WTC11 (cell line): Measurements from ENCODE around the gene BRI3. TPM values are rescaled to one million over a fixed set of nuclear protein-coding genes. Genes with fewer than 3 reads are reported as not detected.

ENCODE experiments used
- ATAC-seq: fragments of 200-7000 bp; cut with Tn5 transposase; 2 replicates; pipeline ENCODE4 v1.10.0; 2021; ENCODE audit warnings: mild to moderate bottlenecking, moderate library complexity
- CTCF ChIA-PET: fragments of 300-600 bp; sonication (Branson Sonifier 250); formaldehyde crosslinking; loops from one replicate; lab custom pipeline; 2021; ENCODE audit warnings: antibody characterized with exemption; lab: Charles Lee
- POLR2A ChIA-PET: fragments of 350-600 bp; sonication (Branson Sonifier 250); formaldehyde crosslinking; loops from one replicate; lab custom pipeline; 2021; ENCODE audit warnings: antibody characterized with exemption; lab: Charles Lee
- DNase-seq: peaks from one replicate; pipeline ENCODE4 v3.0.0; 2021; ENCODE audit warnings: low spot score
- H3K27ac Mint-ChIP-seq: 2 replicates; pipeline ENCODE4 v1.8.0; 2021; ENCODE audit warnings: mixed read lengths
- H3K27me3 Mint-ChIP-seq: 2 replicates; pipeline ENCODE4 v1.8.0; 2021; ENCODE audit warnings: low read depth, mild to moderate bottlenecking, moderate library complexity, mixed read lengths
- H3K36me3 Mint-ChIP-seq: 2 replicates; pipeline ENCODE4 v1.8.0; 2021; ENCODE audit warnings: mixed read lengths
- H3K4me1 Mint-ChIP-seq: 2 replicates; pipeline ENCODE4 v1.8.0; 2022; ENCODE audit warnings: mixed read lengths
- H3K4me3 Mint-ChIP-seq: 2 replicates; pipeline ENCODE4 v1.8.0; 2021; ENCODE audit warnings: mild to moderate bottlenecking, moderate library complexity, mixed read lengths
- H3K9me3 Mint-ChIP-seq: 2 replicates; pipeline ENCODE4 v1.8.0; 2021; ENCODE audit warnings: mixed read lengths
- AR ChIP-seq: fragments of 250-450 bp; sonication (Bioruptor Pico); IDR thresholded peaks from 2 replicates; pipeline ENCODE4 v1.9.0; 2021; ENCODE audit warnings: mild to moderate bottlenecking
- CDX4 ChIP-seq: fragments of 250-450 bp; sonication (Bioruptor Pico); IDR thresholded peaks from 2 replicates; pipeline ENCODE4 v1.9.0; 2021; ENCODE audit warnings: moderate library complexity, mild to moderate bottlenecking, inconsistent platforms, borderline replicate concordance
- CREM ChIP-seq: sonication (generic); formaldehyde crosslinking; IDR thresholded peaks from 2 replicates; pipeline ENCODE4 v1.8.1; 2022; ENCODE audit warnings: mild to moderate bottlenecking, missing genetic modification reagents, moderate library complexity
- EMX1 ChIP-seq: fragments of 250-450 bp; sonication (Bioruptor Pico); IDR thresholded peaks from 2 replicates; pipeline ENCODE4 v1.8.0; 2021; ENCODE audit warnings: mild to moderate bottlenecking
- ESRRA ChIP-seq: sonication (generic); formaldehyde crosslinking; IDR thresholded peaks from 2 replicates; pipeline ENCODE4 v1.8.1; 2022; ENCODE audit warnings: mild to moderate bottlenecking, missing genetic modification reagents, borderline replicate concordance
- FOXK1 ChIP-seq: sonication (generic); formaldehyde crosslinking; IDR thresholded peaks from 2 replicates; pipeline ENCODE4 v1.8.0; 2022; ENCODE audit warnings: mild to moderate bottlenecking, moderate library complexity, missing genetic modification reagents
- JUN ChIP-seq: sonication (generic); formaldehyde crosslinking; IDR thresholded peaks from 2 replicates; pipeline ENCODE4 v1.8.0; 2023; ENCODE audit warnings: mild to moderate bottlenecking, missing genetic modification reagents
- RELA ChIP-seq: sonication (generic); formaldehyde crosslinking; IDR thresholded peaks from 2 replicates; pipeline ENCODE4 v1.8.1; 2022; ENCODE audit warnings: missing genetic modification reagents, mild to moderate bottlenecking, borderline replicate concordance
- TEAD1 ChIP-seq: sonication (generic); formaldehyde crosslinking; IDR thresholded peaks from 2 replicates; pipeline ENCODE4 v1.8.0; 2022; ENCODE audit warnings: mild to moderate bottlenecking, missing genetic modification reagents
- TEAD4 ChIP-seq: sonication (generic); formaldehyde crosslinking; IDR thresholded peaks from 2 replicates; pipeline ENCODE4 v1.8.0; 2022; ENCODE audit warnings: mild to moderate bottlenecking, missing genetic modification reagents
- ZMAT4 ChIP-seq: fragments of 250-450 bp; sonication (Bioruptor Pico); IDR thresholded peaks from 2 replicates; pipeline ENCODE4 v1.9.0; 2021; ENCODE audit warnings: mild to moderate bottlenecking
- ZNF121 ChIP-seq: sonication (generic); formaldehyde crosslinking; IDR thresholded peaks from 2 replicates; pipeline ENCODE4 v1.8.0; 2023; ENCODE audit warnings: missing genetic modification reagents
- ZNF232 ChIP-seq: sonication (generic); formaldehyde crosslinking; IDR thresholded peaks from 2 replicates; pipeline ENCODE4 v1.8.0; 2022; ENCODE audit warnings: mild to moderate bottlenecking, missing genetic modification reagents
- ZNF281 ChIP-seq: sonication (generic); formaldehyde crosslinking; IDR thresholded peaks from 2 replicates; pipeline ENCODE4 v1.8.0; 2023; ENCODE audit warnings: mild to moderate bottlenecking, missing genetic modification reagents
- ZNF396 ChIP-seq: fragments of 250-450 bp; sonication (Bioruptor Pico); IDR thresholded peaks from 2 replicates; pipeline ENCODE4 v1.8.0; 2021; ENCODE audit warnings: mild to moderate bottlenecking, moderate library complexity, borderline replicate concordance
- ZNF416 ChIP-seq: fragments of 250-450 bp; sonication (Bioruptor Pico); IDR thresholded peaks from 2 replicates; pipeline ENCODE4 v1.9.0; 2021; ENCODE audit warnings: mild to moderate bottlenecking, inconsistent platforms
- total RNA-seq: library from RNA; stranded (reverse); gene quantifications from 3 replicates; pipeline ENCODE4 v1.2.3, GENCODE V29; 2021
- TF ChIP-seq, protein P1 (sequence below): sonication (generic); formaldehyde crosslinking; IDR thresholded peaks from 2 replicates; pipeline ENCODE4 v1.8.1; 2023; ENCODE audit warnings: mild to moderate bottlenecking, missing genetic modification reagents
- TF ChIP-seq, protein P2 (sequence below): sonication (generic); formaldehyde crosslinking; conservative IDR thresholded peaks from 2 replicates; pipeline ENCODE4 v1.8.1; 2023; ENCODE audit warnings: mild to moderate bottlenecking, low read depth, missing genetic modification reagents, moderate library complexity
- TF ChIP-seq, protein P3 (sequence below): fragments of 250-450 bp; sonication (Bioruptor Pico); conservative IDR thresholded peaks from 2 replicates; pipeline ENCODE4 v1.9.0; 2021; ENCODE audit warnings: mild to moderate bottlenecking

The BRI3 gene
- total RNA-seq, 1 experiment from 2014 or later, result 112 TPM

DNA sequence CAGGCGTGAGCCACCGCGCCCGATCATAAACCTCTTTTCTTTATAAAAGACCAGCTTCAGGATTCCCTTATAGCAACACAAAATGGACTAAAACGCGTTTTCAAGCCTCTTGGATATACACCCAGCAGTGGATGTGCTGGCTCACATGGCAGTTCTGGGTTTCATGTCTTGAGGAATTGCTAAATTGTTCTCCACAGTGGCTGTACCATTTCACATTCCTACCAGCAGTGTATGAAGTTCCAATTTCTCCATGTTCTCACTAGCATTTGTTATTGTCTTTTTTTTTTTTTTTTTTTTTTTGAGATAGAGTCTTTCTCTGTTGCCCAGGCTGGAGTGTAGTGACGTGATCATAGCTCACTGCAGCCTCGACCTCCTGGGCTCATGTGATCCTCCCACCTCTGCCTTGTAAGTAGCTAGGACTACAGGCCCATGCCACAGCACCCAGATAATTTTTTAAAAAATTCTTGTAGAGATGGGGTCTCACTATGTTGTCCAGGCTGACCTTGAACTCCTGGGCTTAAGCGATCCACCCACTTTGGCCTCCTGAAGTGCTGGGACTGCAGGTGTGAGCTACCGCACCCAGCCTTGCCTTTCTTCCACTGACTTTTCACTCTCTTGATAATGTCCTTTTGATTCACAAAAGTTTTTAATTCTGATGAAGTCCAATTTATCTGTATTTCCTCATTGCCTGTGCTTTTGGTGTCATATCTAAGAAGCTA, 46.9 kb upstream of the BRI3 start:
- ATAC-seq, result no peak
- H3K36me3 Mint-ChIP-seq, result no peaks in the 10 kb centered on the region
- no peak overlapping the region for H3K4me3 Mint-ChIP-seq
- H3K4me1 Mint-ChIP-seq, result no peaks in the 10 kb centered on the region
- no peak for TF ChIP-seq EMX1
- TF ChIP-seq ZNF121 (CRISPR knock-in tag), result 0 out of 2 replicates have a peak, but pooled peaks have one; percentile 6
- H3K9me3 Mint-ChIP-seq, result no peaks in the 10 kb centered on the region
- POLR2A ChIA-PET, result no interaction called here
- no peaks in the 10 kb centered on the region for H3K27me3 Mint-ChIP-seq
- H3K27ac Mint-ChIP-seq, result no peak overlapping the region
- DNase-seq, result no peak
- CTCF ChIA-PET, result interaction anchor here (1.3 kb wide), 1 partner anchor 66 kb away, joined by 3 read pairs; no protein-coding TSS in a partner anchor

DNA sequence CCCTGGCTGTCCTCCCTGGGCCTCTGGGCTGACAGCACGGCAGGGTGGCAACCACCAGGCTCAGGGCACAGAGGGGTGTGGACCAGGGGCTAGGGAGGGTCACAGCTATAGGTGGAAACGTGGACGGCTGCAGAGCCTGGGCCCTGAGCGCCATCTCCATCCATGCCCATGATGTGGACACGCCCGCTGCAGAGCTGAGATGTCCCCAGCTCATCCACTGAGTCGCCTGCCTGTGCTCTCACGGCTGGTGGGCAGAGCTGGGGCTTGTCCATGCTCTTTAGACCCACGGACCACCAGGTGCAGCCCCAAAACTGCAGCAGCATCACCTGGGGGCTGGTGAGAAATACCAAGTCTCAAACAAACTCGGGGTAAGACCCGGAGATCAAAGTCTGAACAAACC, 45.6 kb upstream of the BRI3 start:
- H3K27ac Mint-ChIP-seq, result no peak overlapping the region
- H3K36me3 Mint-ChIP-seq, result no peaks in the 10 kb centered on the region
- H3K4me3 Mint-ChIP-seq, result no peak overlapping the region
- H3K27me3 Mint-ChIP-seq, result no peaks in the 10 kb centered on the region
- ChIA-PET POLR2A (no interaction called here), CTCF (no interaction called here)
- DNase-seq, result no peak
- ATAC-seq, result no peak
- no peaks in the 10 kb centered on the region for H3K9me3 Mint-ChIP-seq
- H3K4me1 Mint-ChIP-seq, result no peaks in the 10 kb centered on the region
- TF ChIP-seq, protein P1, sequence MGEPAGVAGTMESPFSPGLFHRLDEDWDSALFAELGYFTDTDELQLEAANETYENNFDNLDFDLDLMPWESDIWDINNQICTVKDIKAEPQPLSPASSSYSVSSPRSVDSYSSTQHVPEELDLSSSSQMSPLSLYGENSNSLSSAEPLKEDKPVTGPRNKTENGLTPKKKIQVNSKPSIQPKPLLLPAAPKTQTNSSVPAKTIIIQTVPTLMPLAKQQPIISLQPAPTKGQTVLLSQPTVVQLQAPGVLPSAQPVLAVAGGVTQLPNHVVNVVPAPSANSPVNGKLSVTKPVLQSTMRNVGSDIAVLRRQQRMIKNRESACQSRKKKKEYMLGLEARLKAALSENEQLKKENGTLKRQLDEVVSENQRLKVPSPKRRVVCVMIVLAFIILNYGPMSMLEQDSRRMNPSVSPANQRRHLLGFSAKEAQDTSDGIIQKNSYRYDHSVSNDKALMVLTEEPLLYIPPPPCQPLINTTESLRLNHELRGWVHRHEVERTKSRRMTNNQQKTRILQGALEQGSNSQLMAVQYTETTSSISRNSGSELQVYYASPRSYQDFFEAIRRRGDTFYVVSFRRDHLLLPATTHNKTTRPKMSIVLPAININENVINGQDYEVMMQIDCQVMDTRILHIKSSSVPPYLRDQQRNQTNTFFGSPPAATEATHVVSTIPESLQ (CRISPR knock-in tag), result no peak
- TF ChIP-seq ESRRA (CRISPR knock-in tag) (no peak), RELA (CRISPR knock-in tag) (no peak), TEAD4 (CRISPR knock-in tag) (no peak), FOXK1 (no peak), ZMAT4 (CRISPR knock-in tag) (no peak), CREM (no peak), ZNF396 (no peak), ZNF281 (CRISPR knock-in tag) (no peak), CDX4 (no peak), TEAD1 (CRISPR knock-in tag) (no peak), AR (CRISPR knock-in tag) (no peak), JUN (CRISPR knock-in tag) (no peak), ZNF232 (CRISPR knock-in tag) (no peak), ZNF416 (CRISPR knock-in tag) (no peak)
- TF ChIP-seq, protein P2, sequence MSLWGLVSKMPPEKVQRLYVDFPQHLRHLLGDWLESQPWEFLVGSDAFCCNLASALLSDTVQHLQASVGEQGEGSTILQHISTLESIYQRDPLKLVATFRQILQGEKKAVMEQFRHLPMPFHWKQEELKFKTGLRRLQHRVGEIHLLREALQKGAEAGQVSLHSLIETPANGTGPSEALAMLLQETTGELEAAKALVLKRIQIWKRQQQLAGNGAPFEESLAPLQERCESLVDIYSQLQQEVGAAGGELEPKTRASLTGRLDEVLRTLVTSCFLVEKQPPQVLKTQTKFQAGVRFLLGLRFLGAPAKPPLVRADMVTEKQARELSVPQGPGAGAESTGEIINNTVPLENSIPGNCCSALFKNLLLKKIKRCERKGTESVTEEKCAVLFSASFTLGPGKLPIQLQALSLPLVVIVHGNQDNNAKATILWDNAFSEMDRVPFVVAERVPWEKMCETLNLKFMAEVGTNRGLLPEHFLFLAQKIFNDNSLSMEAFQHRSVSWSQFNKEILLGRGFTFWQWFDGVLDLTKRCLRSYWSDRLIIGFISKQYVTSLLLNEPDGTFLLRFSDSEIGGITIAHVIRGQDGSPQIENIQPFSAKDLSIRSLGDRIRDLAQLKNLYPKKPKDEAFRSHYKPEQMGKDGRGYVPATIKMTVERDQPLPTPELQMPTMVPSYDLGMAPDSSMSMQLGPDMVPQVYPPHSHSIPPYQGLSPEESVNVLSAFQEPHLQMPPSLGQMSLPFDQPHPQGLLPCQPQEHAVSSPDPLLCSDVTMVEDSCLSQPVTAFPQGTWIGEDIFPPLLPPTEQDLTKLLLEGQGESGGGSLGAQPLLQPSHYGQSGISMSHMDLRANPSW (CRISPR knock-in tag), result no peak
- TF ChIP-seq, protein P3, sequence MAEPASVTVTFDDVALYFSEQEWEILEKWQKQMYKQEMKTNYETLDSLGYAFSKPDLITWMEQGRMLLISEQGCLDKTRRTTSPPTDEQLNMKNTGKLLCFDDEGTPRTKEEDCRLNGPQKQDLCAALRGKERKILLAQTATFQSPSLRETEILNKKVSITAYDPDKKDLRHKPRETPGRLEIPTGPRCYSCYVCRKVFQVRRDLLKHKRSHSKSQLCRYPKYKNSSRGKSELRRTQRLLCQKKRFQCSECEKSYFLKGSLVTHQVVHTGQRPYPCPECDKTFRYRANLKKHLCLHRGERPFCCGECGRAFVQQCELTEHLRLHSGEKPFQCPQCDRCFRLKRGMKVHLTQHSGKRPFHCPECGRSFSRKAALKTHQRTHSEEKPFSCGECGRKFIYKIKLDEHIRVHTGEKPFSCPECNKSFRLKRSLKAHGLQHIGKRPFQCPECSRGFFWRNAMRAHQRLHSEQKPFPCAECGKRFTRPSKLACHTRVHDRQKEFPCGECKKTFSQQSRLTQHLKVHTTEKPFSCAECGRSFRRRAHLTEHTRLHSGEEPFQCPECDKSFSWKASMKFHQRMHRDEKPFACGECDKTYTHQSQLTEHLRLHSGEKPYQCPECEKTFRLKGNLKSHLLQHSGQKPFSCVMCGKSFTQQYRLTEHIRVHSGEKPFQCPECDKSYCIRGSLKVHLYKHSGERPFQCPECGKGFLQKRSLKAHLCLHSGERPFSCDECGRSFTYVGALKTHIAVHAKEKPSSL (CRISPR knock-in tag), result no peak
